Measurements from ENCODE around the gene RBCK1.
"Not testable (repeated sequence)": the region's sequence is repeated elsewhere in the genome, so short reads cannot be mapped to it uniquely, and the experiment has no call there.

Gene RBCK1

GRCh38 chr20:475463-476357 is 67.6 kb downstream of the RBCK1 start:
- no peak for DNase-seq

GRCh38 chr20:476561-477249 is 68.6 kb downstream of the RBCK1 start:
- DNase-seq: not testable (repeated sequence)

GRCh38 chr20:478010-478948 is 70.2 kb downstream of the RBCK1 start:
- DNase-seq: no peak

GRCh38 chr20:478949-479429 is 70.9 kb downstream of the RBCK1 start:
- peak; percentile 43 for DNase-seq

GRCh38 chr20:479487-479886 is 71.4 kb downstream of the RBCK1 start:
- no peak for DNase-seq

GRCh38 chr20:480044-480443 is 71.9 kb downstream of the RBCK1 start:
- DNase-seq: no peak

- DNase-seq: no peak
Measured at GRCh38 chr20:481167-481566, 73.1 kb downstream of the RBCK1 start.

All from CD4-positive, alpha-beta T cell treated with Interleukin-17A for 4 hours (primary cell).